HG03342 (cell line): ENCODE data around the gene RPL15.
"Not testable (repeated sequence)": the region's sequence is repeated elsewhere in the genome, so short reads cannot be mapped to it uniquely, and the experiment has no call there.

Source experiments
- ATAC-seq: cut with Tn5 transposase; IDR thresholded peaks from one replicate; pipeline ENCODE4 v1.9.1; 2021; ENCODE audit warnings: mild to moderate bottlenecking, moderate library complexity; ENCODE audit not compliant: unreplicated experiment

RPL15 gene

DNA sequence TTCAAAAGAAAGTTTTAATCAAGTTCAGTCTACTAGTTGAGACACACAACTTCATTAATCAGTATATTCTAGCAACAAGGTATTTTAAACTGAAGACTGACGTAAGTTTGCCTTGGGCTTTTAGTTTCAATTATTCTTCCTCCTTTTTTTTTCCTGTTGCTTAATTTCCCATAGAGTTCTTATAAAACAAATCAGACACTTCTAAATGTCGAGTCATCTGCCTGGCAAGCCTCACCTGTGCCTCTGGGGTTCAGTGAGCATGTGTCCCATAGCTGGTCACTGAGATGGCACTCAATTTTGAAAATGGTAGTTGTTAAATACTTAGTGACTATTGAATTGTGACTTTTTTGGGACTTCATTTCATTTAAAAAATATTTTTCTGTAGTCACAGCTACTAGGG is 27.5 kb upstream of the RPL15 start:
- ATAC-seq = no peak

DNA sequence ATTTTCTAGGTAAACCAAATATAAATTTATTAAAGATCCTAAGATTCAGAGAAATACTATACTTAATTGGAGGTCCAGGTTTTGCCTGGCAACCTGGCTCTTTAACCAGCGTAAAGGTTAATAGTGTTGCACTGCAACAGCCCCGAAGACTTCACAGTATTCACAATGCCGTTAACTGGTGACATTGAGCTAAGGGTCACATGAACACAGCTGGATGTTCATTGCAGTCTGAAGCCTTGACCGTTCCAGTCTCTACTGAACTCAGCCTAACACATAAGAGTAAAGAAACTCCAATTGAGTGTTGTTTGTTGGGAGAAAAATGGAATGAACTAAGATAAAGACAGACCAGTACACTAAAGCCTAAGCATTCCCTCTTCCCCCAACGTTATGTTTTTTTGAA is 27.0 kb upstream of the RPL15 start:
- ATAC-seq = no peak

DNA sequence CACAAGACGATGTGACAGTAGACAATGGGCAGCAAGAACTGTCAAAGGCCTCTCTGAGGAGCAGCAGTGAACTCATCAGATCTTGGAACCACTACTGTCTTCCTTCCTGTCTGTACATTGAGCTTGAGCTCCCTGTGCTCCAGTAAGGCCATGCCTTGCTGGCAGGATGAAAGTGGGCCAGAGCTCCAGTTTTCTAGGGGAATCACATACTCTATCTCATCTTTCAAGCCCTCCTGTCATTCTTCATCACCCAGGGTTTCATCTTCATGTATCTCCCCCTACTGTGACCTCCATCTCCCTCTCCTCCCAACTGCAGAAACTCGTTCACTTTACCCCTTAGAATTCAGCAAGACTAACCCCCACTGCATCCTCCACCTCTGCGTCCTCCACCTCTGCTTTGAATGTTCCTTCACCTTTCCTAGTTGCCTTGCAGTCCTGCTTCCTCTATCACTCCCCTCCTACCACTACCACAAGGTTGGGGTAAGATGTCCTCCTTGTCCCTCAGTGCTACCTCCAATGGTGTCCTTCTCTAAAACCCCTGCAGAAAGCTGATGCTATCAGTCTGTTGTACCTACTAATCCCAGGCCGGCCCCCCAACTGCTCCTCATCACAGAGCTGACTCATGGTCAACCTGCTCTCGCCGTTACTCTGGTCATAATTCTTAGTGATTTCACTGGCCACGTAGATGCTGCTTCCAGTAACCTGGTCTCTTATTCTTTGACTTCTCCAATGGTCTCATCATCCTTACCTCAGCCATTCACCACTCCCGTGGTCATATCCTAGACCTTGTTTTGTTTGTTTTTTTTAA is 22.5 kb upstream of the RPL15 start:
- no peak for ATAC-seq

GRCh38 chr3:23895181-23895580 is 21.8 kb upstream of the RPL15 start:
- ATAC-seq = no peak

DNA sequence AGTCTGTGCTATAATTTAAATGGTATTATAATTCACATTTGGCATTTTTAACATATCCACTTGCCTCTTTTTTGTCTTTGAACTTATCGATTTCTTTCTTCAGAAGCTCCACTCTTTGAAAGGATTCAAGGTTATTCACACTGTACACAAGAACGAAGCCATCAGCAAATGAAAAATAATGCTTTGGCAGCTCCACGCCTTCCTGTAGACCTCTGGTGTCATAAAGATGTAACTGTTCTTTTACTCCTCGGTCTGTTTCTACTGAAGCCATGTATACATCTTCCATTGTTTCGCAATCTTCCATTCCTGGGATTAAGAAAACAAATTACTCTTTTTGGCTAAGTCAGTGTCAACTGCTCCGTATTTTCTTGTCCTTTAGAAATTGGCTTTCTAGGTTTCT is 16.2 kb upstream of the RPL15 start:
- no peak for ATAC-seq

DNA sequence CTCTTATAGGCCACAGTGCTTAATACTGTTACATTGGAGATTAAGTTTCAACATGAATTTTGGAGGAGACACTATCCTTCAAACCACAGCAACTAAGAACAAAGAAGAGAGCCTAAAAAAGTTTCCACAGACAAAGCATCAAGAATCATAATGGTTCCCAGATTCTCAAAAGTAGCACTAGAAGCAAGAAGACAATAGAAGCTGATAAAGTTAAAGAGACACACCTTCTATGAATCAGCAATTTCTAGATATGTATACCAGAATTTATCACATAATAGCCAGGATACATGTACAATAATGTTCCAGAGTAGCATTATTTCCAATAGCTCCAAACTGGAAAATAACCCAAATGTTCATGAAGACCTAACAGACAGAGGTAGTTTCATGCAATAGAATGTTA is 12.4 kb upstream of the RPL15 start:
- ATAC-seq = no peak

DNA sequence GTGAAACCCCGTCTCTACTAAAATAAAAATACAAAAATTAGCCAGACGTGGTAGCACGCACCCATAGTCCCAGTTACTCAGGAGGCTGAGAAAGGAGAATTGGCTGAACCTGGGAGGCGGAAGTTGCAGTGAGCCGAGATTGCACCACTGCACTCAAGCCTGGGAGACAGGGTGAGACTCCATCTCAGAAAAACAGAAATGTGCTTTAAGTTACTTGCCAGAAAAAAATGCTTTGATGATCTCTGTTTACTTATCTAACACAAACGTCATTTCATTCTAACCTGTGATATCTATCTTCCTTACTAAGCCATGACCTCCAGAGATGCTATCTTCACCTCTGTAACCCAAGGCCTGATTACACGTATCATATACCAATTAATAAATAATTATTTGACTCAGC is 7.6 kb upstream of the RPL15 start:
- no peak for ATAC-seq

GRCh38 chr3:23911397-23911796 is 5.5 kb upstream of the RPL15 start:
- no peak for ATAC-seq

GRCh38 chr3:23912335-23912734 is 4.6 kb upstream of the RPL15 start:
- not testable (repeated sequence) for ATAC-seq

GRCh38 chr3:23913182-23913581 is 3.8 kb upstream of the RPL15 start:
- ATAC-seq = no peak

DNA sequence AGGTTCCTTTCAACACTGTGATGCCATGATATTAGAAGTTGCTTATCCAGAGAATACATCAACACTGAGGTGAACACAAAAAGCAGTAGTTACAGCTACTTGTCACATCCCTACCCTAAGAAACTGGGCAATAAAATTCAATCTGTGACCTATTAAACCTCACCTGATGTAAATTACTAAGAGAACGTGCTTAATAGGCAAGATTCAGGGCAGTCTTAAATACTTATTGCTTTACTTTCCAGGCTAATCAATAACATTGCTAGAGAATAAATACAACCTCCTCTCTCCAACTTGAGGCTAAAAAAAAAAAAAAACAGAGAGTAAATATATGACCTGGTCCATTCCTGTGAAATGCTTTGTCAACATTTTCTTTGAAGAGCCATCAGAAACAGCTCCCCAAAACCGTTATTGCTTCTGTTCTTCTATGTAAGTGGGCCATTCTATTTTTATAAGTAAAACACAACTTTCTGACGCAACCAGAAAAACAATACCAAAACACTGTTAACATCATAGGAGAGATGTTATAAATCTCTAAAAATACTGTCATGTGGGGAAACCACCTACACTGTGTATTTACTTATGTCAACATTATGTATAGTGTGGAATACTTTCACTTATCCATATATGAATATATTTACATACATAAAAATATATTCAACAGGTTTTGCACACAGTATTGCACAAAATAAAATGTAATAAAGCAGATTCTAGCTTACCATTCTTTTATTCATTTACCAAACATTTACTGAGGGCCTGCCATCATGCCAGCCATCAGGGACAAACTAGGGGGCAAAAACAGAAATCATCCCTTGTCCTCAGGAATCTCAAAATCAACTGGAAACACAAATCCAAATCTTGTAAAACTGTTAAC is 2.8 kb upstream of the RPL15 start:
- no peak for ATAC-seq

- no peak for ATAC-seq
These were observed 1.3 kb upstream of the RPL15 start for GRCh38 chr3:23915537-23916108.

- peak; percentile 44 for ATAC-seq
These were observed 613 bp upstream of the RPL15 start for GRCh38 chr3:23916152-23916885.

GRCh38 chr3:23917679-23918303 is 859 bp downstream of the RPL15 start:
- ATAC-seq = not testable (repeated sequence)

DNA sequence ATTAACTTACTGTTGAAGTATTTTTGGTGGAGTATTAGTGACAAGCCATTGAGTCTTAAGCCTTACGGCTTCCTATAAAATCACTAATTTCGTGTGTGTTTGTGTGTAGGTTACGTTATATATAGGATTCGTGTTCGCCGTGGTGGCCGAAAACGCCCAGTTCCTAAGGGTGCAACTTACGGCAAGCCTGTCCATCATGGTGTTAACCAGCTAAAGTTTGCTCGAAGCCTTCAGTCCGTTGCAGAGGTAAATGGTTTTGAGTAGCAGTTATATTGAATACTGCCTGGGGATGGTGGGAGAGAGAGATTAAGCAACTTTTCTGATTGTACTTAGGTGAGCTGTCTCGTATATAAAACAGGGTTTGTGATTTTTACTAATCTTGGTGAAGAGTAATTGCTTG is 1.4 kb downstream of the RPL15 start:
- ATAC-seq = not testable (repeated sequence)

DNA sequence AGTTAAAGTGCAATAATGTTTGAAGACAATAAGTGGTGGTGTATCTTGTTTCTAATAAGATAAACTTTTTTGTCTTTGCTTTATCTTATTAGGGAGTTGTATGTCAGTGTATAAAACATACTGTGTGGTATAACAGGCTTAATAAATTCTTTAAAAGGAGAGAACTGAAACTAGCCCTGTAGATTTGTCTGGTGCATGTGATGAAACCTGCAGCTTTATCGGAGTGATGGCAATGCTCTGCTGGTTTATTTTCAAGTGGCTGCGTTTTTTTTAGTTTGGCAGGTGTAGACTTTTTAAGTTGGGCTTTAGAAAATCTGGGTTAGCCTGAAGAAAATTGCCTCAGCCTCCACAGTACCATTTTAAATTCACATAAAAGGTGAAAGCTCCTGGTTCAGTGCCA is 2.7 kb downstream of the RPL15 start:
- ATAC-seq = no peak

- no peak for ATAC-seq
These were observed 3.3 kb downstream of the RPL15 start for GRCh38 chr3:23920151-23920655.

DNA sequence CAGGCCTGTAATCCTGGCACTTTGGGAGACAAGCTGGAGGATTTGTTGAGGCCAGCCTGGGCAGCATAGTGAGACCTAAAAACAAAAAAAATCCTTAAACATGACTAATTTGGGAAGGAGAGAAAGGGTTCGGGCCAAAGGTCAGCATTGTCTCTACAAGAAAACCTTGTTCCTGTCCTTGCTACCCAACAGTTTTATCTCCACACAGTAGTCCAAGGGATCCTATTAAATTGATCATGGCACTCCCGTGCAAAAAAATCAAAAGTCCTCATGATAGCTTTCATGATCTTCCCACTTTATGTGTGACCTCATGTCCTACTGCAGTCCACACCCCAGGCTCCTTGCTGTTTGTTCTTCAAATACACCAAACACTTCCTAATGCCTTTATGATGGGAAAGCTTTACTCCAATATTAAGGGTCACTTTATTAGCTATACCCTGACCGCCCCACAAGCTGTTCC is 4.2 kb downstream of the RPL15 start:
- ATAC-seq = no peak

DNA sequence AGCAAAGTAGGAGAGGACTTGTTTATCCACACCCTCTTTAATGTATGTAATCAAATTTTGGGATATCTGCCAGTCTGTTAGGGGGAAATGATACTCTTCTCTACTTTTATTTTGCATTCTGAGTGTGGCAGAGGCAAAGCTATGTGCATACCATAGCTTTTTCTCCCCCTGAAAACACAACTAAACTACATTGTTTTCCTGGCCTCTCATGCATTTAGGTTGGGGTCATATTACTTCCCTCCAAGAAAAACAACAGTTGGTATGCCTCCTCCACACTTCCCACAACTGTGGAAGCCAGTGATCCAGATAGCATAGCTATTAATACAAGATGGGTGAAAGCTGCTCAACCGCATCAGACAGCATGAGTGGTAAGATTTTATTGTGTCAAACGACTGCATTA is 6.9 kb downstream of the RPL15 start:
- ATAC-seq = no peak

DNA sequence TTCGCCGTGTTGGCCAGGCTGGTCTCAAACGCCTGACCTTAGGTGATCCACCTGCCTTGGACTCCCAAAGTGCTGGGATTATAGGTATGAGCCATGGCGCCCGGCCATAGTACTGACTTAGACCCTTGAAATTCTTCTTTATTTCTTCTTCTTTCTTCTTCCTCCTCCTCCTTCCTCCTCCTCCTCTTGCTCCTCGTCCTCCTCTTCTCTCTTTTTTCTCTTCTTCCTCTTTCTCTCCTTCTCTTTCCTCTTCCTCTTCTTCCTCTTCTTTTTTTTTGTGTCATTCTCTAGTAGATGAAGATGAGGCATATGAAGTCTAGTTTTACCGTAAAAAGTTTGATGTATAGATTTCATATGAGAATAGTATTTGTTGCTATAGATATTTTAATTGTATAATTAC is 9.3 kb downstream of the RPL15 start:
- ATAC-seq = no peak
